Hepatocyte (in vitro differentiated cells): ENCODE results near the gene PDLIM1.

Experiments
- CTCF ChIP-seq: fragments of 200-600 bp; sonication (generic); IDR thresholded peaks from 2 replicates; pipeline ENCODE4 v1.5.1; 2016; ENCODE audit warnings: antibody characterized with exemption, mild to moderate bottlenecking; ENCODE audit not compliant: poor library complexity
- EZH2 ChIP-seq: fragments of 200-600 bp; sonication (generic); IDR thresholded peaks from 2 replicates; pipeline ENCODE4 v1.6.1; 2016; ENCODE audit warnings: antibody characterized with exemption, mild to moderate bottlenecking, borderline replicate concordance
- EZH2phosphoT487 ChIP-seq: fragments of 200-600 bp; sonication (generic); IDR thresholded peaks from one replicate; pipeline ENCODE4 v1.6.1; 2018; ENCODE audit warnings: antibody characterized with exemption, mild to moderate bottlenecking, low read depth, moderate library complexity; ENCODE audit not compliant: unreplicated experiment, severe bottlenecking

DNA sequence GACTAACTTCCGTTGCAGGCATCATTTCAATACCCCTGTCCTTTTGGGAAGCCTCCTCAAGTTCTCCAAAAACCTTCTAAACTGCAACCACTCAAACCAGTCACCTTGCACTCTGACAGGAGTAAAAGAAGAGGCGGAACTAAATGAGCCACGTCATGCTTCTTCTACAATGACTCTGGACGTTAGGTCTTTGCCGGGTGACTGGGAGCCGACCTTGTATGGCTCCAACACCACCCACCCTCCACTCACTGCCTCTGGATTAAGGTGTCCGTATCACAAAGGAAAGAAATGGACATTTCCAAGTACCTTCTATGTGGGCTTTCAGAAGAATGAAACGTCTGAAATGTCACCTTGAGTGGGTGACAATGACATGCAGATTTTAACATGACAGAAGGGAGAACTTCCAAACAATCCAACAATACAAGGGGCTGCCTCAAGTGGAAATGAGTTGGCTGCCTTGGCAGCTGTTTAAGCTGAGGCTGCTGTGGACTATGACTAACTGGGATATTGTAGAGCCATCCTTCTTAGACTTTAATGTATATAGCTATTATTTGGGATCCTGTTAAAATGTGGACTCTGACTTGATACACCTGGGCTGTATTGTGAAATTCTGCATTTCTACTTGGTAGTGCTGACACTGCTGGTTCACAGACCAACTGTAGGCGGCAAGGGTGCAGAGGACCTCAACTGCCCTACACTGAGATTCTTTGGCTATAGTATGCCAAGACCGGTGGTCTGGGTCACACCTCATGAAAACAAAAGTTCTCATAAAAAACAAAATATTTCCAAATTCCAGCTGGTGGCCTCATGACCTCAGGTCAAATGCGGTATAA lies 33.8 kb upstream of the PDLIM1 start:
- TF ChIP-seq EZH2 (no peak), CTCF (no peak), EZH2phosphoT487 (no peak)
